Measurements from ENCODE around the gene MAP4K4.
"Not testable (repeated sequence)": the region's sequence is repeated elsewhere in the genome, so short reads cannot be mapped to it uniquely, and the experiment has no call there.

GRCh38 chr2:101935764-101936163 is 238.3 kb downstream of the MAP4K4 start:
- not testable (repeated sequence) for TF ChIP-seq CTCF (IDR thresholded peaks at IDR 0.05; ENCODE audit: insufficient read depth, low read length, poor library complexity, severe bottlenecking); EZH2phosphoT487 (conservative IDR thresholded peaks at IDR 0.05; ENCODE audit: low read length)
